Measurements from ENCODE around the gene TMBIM4.
A peak's percentile ranks its signal among the peaks of the same experiment; 100 is the strongest.

TMBIM4 gene

DNA sequence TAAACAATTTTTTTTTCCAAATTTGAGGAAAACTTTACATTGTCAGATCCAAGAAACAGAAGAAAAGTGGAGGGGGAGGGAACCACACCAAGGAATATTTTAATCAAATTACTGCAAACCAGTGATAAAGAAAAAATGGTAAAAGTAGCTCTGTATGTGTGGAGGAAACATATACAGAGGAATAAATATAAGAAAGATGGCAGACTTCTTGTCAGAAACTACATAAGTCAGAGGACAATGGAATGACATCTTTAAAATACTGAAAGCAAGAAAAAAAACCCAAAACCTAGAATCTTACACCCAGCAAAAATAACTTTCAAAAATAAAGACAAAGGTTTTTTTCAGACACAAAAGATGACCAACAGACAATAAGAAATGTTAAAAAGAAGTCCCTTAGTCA is 29.1 kb downstream of the TMBIM4 start:
- DNase-seq (ENCODE audit: low spot score): no peak

DNA sequence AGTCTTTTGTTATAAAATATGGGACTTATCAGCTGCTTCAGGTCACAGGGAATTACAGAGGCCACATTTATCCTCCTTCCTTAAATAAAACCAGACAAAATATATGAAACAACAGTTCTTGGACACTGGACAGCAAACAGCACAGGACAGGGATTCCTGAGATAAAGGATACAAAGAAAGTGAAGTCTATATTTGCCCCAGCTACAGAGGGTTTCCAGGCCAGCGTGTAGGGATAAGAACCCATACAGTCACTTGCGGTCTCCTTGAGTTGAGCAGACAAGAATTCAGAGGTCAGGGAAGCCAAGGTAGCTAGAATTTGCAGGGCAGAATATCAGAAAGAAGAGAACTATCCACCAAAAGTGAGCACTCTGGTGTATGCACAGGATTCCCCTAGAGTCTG is 30.5 kb downstream of the TMBIM4 start:
- DNase-seq (ENCODE audit: low spot score): no peak

DNA sequence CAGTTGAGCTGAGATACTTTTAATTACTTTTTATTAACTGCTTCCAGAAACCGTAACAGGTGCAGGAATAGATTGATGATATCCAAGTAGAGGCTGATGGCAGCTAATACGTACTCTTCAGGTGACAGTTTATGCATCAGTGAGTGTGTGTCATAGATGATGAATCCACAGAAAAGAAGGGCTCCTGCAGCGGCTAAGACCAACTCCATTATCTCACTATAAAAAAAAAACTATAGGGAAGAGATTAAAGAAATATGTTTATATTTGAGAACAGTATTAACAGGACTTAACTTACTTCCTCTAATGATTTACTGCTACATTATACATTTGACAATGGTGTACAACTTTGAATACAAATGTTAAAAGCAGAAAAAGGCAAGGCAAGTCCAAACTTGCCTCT is 31.9 kb downstream of the TMBIM4 start:
- no peak for DNase-seq (ENCODE audit: low spot score)

DNA sequence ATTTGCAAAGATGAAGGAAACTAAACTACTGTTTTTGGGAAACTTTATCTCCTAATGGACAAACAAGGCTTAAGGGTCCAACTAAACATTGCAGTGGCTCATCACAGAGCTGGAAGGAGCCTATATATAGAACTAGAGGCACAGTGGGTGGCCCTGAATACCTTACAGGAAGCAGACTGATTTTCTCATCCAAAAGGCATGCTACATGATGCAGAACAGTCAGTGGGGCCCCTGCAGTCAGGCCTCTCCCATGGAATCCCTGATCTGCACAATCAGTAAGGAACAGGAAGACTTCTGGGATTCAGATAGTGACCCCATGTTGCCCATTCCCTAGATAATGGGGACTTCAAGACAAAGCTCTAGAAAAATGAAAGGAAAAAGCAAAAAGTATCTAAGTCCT is 37.4 kb downstream of the TMBIM4 start:
- DNase-seq (ENCODE audit: low spot score): peak; percentile 53

DNA sequence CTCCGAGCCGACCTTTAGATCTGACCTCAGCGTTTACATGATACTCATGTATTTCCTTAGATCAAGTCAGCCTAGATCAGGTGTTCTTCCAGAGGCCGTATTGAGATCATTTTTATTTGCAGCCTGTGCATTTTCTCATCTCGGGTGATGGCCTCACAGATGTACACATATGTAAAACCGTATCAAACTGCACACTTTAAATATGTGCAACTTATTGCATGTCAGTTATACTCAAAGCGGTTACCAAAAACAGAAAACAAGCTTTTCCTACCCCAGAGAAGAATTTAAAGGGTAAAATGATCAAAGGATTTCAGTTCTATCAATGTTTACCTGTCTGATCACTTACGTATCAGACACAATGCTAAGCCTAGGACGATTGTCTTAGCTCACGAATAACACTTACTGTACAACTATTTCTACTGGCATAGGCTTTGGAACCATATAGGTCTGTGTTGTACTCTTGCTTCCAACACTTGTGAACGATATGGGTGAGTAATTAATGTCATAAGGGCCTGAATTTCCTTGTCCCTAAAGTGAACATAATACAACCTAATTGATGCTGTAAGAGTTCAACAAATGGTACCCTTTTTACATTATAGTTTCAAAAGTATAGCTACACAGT is 38.6 kb downstream of the TMBIM4 start:
- DNase-seq (ENCODE audit: low spot score): no peak

DNA sequence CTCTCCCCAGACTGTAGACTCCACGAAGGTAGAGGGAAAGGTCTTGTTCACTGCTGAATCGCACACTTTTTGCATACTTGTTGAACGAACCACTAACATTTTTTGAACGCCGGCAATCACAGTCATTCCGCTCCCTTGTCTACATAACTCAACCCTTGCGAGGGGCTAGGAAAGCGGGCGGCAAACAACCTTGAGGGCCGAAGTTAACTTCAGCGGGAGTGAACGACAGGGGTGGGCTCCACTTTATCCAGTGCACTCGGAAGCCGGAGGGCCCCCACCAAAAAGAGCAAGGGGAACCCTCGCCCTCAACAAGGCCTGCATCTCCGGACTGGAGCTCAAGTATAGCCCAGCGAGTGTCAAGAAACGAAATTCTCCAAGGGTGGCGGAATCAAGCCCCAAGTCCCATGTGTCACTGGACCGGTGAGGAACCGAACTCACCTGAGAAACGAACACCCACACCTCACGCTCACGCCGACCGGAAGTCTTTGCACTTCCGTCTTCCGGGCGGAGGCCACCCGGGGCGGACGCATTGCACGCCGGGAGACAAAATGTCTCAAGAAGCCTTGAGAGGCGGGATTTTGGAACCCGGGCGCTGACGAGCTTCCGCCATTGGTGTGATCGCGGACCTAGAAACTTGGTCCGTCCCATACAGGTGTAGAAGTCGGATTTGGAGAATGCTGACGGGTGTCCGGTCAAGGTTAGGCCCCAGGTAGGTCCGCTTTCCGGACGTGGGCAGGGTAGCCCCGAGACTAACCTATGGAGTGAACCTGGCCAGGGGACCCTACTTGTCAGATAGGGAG is 39.3 kb downstream of the TMBIM4 start, which contains the start of gene LLPH:
Gene LLPH (minus strand): TSS at position 484 of the 800 bp plus-strand sequence. CDS start 1,644 bp downstream, outside the sequence.
- peak; percentile 95 for DNase-seq (ENCODE audit: low spot score)

DNA sequence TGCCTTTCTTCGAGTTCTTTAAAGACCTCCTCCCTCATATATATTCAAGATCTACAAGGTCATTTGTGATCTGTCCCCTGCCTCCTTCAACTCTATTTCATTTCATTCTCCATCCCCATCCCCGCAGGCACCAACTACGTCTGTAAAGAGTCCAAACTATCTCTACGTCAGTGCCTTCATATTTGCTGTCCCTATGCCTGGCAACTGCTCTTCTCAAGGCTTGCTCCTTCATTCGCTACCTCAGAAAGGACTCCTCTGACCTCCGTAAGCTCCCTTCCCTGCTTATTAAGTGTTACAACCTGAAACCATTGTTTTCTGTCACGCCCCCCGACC is 39.9 kb downstream of the TMBIM4 start:
- peak; percentile 19 for DNase-seq (ENCODE audit: low spot score)

DNA sequence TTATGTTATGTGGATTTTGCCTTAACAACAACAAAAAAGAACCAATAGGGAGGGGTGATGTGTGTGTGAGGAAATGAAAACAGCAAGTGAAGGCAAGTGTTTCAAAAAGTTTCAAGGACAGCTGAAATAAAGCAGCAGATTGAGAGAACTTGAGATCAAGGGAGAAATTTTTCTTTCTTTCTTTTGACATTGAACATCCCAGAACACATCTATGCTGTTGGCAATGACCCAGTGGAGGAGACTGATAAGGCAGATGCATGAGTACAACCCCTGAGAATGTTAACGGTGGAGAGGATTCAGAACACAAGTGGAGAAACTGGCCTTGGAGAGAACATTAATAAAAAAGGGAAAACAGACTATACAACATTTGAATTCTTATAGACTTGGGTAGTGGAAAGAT is 42.1 kb downstream of the TMBIM4 start:
- DNase-seq (ENCODE audit: low spot score): no peak

DNA sequence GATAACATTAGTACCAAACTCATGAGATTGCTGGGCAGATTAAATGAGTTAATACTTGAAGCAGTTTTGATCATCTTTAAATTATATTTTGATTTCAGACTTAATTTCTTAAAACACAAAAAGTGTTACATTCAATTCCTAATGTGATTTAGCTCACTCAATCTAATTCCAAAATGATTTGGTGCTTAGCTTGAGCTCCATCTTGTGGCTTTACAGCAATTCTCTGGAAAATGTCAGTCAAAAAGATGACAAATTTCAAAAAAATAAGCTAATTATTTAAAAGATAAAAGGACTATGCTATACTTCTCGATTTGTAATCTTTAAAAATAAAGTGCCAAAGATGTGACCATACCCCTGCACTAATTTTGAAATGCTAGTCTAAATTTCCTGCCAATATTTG is 49.3 kb downstream of the TMBIM4 start:
- DNase-seq (ENCODE audit: low spot score): no peak

DNA sequence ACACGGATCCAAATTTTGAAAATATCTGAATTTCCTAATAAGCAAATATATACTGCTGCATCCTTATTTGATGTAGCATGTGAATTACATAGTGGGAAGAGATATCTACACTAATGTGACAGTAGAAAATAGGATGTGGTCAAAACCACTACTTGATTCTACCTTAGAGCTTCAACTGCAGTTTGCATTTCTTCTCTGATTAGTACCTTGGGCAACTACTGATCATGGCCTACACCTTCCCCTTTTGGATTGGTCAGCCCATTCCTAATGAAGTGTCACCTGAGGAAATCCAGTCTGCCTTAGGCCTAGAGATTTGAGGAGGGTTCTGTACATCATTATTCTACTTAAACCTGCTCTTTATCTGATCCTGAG is 49.9 kb downstream of the TMBIM4 start:
- no peak for DNase-seq (ENCODE audit: low spot score)

DNA sequence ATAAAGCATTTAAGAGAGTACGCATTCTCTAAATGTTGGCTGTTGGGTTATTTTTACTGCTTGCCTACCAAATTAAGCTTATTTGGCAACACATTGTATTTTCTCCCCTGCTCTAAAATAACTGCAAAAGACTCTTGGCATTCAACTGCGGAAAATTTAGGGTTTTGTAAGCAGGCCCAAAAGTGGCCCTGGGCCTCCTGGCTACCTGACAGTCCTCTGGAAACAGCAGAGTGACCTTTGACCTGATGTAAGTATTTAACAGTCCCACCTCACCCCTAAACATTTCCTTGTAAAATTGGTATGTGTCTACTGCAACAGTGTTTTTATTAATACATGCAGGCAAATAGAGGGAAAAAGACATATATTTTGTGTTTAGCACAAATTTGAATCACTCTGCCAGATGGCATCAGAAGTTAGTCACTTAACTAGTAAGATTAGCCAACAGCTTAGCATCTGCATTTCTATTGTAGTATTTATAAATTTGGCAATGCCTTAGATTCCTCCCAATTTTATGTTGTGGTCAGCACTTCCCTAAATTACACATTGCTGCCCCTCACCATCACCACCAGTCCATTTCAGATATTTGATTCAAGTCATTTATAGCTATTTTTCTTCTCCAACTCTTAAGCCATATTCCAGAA is 50.4 kb downstream of the TMBIM4 start:
- peak; percentile 12 for DNase-seq (ENCODE audit: low spot score)

DNA sequence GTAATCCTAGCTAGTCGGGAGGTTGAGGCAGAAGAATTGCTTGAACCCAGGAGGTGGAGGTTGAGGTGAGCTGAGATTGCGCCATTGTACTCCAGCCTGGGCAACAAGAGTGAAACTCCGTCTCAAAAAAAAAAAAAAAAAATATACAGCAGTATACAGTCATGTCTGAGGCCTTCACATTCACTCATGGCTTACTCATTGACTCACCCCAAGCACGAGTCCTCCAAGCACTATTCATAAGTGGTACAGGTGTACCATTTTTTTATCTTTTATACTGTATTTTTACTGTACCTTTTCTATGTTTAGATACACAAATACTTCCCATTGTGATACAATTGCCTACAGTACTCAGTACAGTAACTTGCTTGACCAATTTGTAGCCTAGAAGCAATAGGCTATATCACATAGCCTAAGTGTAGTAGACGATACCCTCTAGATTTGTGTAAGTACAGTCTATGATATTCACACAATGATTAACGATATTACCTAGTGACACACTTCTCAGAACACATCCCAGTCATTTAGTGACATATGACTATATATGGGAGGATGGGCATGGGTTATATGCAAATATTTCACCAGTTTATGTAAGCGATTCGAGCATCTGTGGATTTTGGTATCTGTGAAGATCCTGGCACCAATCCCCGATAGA is 51.4 kb downstream of the TMBIM4 start:
- no peak for DNase-seq (ENCODE audit: low spot score)

DNA sequence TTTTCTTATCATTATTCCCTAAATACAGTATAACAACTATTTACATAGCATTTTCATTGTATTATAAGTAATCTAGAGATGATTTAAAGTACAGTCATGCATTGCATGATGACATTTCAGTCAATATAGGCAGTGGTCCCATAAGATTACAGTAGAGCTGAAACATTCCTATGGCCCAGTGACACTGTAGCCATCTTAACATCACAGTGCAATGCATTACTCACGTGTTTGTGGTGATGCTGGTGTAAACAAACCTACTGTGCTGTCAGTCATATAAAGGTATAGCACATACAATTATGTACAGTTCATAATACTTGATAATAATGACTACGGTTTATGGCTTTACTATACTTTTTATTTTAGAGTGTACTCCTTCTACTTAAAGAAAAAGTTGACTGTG is 52.6 kb downstream of the TMBIM4 start:
- DNase-seq (ENCODE audit: low spot score): no peak

DNA sequence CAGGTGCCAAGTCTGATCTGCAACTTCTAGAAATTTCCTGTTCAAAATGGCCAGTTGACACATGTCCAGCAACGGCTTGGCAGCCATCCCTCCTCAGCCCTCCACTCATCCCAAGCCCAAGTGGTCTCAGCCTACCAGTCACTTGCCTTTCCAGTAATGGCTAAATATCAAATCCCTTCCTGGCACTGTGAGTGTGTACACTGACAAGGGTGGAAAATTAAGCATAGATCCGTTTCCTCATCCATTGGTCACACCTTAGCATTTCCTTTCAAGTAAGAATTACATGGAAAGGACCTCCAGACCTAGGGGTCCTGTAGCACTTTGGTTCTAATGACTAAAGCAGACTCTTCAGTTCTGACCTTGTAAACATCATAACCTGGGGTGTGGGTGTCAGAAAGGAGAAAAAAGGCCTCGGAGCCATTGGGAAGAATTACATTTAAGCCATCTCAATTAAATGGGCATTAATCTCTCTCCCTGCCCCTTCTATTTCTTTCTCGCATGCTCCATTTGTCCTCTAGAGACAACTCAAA is 54.7 kb downstream of the TMBIM4 start:
- DNase-seq (ENCODE audit: low spot score): no peak

DNA sequence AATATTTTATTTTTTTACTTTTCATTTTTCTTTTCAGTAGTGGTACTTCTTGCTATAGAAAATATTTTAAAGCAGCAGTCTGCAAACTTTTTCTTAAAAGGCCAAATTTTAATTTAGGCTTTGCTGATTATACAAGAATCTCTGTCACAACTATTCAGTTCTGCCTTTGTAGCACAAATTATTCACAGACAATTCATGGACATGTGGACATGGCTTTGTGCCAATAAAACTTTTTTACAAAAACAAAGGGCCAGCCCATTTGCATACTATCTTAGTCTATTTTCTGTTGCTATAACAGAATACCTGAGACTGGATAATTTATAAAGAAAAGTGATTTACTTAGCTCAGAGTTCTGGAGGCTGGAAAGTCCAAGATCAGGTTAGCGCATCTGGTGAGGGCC is 56.3 kb downstream of the TMBIM4 start:
- no peak for DNase-seq (ENCODE audit: low spot score)

DNA sequence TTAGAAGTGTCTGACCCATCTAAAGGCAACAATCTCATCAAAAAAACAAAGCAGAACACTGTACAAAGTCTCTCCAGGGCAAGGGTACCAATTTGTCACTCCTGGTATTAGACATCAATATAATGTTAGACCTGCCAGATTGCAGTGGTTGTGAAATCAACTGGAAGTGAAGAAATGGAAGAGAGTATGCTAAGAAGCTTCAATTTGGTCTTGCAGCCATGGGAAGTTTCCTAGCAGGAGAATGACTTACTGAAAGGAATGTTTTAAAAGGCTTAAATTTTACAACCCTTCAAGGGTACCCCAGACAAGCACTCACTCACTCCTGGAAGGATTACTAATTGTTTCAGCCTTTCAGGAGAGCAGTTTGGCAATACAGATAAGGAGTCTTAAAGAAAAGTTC is 58.2 kb downstream of the TMBIM4 start:
- DNase-seq (ENCODE audit: low spot score): no peak

DNA sequence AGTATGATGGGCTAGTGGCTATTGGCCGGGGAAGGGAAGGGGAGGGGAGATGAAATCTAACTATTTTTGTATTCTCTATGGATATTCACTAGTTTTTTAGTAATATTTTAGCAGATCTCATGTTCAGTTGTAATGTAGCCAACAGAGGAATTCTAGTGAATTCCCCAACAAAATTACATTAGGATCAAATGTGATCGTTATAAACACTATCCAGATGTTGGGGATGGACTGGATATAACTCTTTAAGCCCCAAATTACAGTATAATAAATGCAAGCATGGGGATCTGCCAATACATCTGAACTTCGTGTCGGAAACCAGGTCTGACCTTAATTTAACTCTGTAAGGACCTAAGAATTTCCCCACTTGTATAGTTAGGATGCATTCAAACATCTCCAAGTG is 60.7 kb downstream of the TMBIM4 start:
- DNase-seq (ENCODE audit: low spot score): no peak

DNA sequence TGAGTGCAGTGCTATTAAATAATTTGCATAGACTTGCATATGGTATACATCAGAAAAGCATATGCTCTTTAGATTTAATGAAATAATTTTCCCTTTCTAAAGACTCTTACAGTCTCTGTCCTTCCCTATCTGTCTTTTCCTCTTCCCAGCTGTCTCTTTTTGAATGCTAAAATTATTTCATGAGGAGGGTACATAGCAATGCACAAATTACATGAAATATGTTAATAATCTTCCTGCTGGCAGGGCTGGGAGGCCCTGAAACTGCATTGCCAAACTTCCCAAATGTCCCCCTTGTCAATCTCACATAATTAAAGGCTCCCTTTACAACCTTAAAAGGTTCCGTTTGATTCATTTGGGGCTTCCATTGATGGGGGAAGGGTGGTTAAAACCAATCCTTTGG is 61.4 kb downstream of the TMBIM4 start:
- DNase-seq (ENCODE audit: low spot score): no peak

DNA sequence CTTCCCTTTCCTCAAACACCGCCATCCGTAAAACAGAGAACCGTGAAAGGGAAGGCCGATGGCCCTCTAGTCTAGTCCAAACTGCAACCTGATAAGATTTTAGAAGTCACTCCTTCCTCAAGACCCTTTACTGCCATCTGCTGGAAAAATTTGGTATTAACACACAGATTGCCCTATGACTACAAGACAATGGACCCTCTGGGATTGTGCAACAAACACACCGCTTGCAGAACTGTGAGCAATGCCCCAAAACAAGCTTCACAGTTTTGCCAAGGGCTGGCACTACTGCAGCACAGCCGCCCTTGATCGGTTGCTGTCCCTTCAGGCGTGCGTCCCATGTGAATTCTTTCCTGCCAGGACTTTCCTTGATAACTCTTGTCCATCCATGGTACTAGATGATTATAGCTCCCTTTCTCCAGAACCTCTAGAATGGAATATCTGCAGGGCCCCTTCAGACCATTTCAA is 62.3 kb downstream of the TMBIM4 start:
- DNase-seq (ENCODE audit: low spot score): peak; percentile 85

DNA sequence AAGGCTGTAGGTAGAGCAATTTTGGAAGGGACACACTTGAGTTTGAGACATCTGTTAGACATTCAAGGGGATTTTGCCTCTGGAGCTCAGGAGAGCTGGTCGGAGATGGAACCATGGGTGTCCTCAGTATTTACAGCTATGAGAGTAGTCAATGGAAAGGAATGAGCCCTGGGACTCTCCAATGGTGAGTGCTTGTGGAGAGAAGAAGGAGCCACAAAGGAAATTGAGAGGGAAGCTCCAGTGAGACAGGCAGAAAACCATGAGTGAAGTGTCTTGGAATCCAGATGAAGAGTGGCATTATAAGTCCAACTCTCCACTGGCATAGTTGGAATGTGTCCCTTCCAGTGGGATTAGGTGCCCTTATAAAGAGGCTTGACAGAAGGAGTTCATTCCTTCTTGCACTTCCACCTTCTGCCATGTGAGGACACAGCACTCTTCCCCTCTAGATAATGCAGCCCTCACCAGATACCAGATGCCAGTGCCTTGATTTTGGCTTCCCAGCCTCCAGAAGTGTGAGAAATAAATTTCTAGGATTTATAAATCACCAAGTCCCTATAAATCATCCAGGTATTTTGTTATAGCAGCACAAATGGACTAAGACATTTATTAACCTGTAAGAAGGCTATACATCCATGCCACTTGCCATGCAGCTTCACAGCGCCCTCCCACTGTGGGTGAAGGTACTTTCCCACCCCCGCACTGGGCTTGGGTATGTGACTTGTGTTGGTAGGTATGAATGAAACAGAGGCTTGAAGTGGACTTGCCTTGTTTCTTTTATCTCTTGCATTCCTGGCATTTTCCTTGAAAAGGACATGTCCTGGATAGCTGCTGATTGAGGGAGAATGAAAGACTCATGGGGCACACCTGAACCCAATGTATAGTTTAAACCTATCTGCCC is 66.5 kb downstream of the TMBIM4 start:
- peak; percentile 19 for DNase-seq (ENCODE audit: low spot score)

DNA sequence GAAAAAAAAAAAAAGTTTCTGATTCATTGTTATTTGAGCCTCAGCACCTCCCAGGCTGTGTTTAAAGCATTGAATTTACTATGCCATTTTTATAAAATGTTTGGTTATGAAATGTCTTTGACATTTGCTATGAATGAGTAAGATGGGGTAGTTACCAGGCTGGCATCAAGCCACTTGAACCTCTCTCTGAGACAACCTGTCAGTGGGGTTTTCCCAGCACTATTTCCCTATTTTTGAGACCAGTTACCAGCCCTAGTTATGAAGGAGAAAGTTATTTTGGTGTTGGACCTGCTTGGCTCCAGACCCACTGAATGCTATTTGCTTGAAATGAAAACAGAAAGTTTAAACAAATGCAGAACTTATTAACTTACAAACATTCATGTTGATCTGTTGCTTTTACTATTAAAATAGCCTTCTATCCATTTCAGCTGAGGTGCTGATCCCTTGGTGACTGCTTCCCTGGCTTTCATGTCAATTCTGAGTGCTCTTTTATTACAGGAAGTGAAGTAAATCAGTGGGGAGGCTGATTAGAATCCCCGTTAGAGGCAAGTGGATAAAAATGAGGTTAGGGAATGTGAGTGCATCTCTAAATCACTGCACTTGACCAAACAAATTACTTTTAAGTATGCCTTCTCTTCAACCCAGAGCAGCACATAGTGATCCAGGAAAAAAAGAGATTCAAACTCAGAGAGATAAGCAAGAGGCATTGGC is 77.1 kb downstream of the TMBIM4 start:
- peak; percentile 7 for DNase-seq (ENCODE audit: low spot score)

All from AG08395 (cell line).